Hindlimb muscle (tissue), 1 donor: Measurements from ENCODE around the gene ATP11C. TPM values are rescaled to one million over a fixed set of nuclear protein-coding genes. Genes with fewer than 3 reads are reported as not detected.
A peak's percentile ranks its signal among the peaks of the same experiment; 100 is the strongest.
"Not testable (repeated sequence)": the region's sequence is repeated elsewhere in the genome, so short reads cannot be mapped to it uniquely, and the experiment has no call there.

Experiments
- DNase-seq: peaks from one replicate; pipeline ENCODE4 v3.0.0-alpha.2; 2013
- polyA plus RNA-seq: library from polyadenylated mRNA; unstranded; fragments of 120-200 nt; gene quantifications from one replicate; pipeline ENCODE4 v1.2.1, GENCODE V29; 2013; ENCODE audit not compliant: insufficient read length

Gene ATP11C
- polyA plus RNA-seq, 1 donor = 15.0 TPM

DNA sequence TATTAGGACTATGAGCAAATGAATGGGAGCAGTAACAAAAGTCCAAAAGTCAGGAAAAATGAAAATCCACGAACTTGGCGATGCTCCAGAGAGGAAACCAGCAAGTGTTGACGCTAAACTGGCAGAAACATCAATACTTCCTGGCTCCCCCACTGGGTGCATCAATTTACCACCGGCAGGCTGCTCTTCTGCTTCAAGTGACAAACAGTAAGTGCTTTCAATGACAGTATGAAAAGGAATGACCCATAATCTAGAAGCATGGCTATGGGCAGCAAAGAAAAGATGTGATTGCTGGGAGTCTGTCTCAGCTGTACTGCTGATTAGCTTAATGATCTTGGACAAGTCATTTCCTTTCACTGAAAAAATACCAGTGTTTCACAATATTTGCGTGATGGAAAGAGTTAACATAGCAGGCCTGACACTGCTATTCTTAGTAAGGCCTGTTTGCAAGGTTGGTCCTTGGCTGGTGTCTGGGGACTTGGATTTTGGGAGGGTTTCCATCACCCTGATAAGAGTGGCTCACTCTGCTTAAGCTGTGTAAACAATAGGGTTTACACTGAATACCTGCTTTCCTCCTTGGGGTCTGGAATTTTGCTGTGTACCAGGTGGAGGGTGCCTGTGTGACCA, 8.7 kb downstream of the ATP11C start:
- DNase-seq = no peak

DNA sequence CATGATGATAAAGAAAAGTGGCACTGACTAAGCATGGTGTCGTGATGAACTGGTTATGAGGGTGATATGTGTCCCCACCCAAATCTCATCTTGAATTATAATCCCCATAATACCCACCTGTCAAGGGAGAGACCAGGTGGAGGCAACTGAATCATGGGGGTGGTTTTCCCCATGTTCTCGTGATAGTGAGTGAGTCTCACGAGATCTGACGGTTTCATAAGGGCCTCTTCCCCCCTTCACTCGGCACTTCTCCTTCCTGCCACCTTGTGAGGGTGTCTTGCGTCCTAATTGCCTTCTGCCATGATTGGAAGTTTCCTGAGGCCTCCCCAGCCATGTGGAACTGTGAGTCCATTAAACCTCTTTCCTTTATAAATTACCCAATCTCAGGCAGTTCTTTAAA, 11.7 kb downstream of the ATP11C start:
- DNase-seq = not testable (repeated sequence)

DNA sequence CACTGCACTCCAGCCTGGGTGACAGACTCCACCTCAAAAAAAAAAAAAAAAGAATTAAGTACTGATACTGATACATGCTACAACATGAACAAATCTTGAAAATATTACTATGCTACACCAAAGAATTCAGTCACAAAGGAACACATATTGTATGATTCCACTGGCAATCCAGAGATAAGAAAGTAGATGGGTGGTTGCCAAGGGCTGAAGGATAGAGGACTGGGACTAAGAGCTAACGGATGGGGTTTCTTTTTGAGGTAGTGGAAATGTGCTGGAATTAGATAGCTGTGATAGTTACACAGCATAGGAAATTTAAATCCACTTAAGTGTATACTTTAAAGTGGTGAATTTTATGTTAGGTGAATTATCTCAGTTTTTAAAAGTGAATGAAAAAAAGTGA, 12.5 kb downstream of the ATP11C start:
- no peak for DNase-seq

DNA sequence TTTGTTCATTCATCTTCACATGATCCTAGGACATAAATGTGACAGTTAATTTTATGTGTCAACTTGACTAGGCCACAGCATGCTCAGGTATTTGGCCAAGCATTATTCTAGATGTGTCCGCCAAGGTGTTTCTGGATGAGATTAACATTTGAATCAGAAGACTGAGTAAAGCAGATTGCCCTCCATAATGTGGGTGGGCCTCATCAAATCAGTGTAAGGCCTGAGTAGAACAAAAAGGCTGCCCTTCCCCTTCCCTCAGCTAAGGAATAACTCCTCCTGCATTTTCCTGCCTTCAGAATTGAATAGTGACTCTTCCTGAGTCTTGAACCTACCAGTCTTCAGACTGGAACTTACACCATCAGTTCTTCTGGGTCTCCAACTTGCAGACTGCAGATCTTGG, 18.4 kb downstream of the ATP11C start:
- no peak for DNase-seq

DNA sequence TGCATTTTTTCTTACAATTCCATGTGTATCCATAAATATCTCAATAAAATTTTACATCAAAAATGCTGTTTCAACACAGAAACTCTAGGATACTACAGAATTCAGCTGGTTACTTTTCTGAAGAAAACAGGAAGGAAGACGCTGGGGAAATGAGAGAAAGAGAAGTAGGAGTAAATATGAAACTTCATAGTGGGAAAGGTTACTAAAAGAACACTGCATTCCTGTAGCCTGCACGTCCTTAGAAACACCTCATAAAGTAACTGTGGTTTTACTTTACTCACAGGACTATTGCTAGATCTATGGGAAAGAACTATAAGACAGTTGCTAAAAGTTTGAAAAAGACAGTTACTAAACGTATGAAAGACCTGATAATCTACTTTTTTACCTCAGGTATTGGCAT, 23.1 kb downstream of the ATP11C start:
- DNase-seq = no peak

DNA sequence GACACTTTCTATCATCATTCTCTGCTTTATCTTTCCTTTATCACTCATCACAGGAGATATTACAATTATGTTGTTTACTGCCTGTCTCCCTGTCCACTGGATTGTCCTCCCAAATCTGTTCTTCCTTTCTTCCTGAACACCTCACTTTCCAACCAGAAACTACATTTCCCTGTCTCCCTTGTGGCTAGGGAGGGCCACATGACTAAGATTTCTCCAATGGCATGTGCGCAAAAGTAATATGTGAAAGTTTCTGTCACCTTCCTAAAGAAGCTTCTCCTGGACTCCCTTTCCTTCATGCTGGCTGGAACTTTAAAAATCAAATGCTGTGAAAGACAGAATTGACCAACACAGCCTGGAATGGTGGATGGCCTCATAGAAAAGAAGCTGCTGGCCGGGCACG, 25.8 kb downstream of the ATP11C start:
- no peak for DNase-seq

DNA sequence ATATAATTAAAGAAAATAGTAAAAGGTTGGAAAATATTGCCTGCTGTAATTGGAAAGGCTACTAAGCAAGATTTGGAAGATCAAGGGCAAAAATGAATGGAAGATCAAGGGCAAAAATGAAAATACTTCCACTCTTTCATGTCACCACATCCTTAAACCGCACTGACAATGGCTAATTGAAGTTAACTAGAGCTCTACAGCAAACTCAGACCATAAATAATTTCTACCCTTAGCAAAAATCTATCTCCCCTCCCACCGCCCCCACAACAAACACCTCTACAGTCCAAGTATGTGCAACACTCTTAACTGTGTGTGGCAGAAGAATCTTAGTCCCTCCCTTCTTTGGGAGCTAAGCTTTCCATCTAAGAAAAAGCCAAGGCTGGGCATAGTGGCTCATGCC, 27.1 kb downstream of the ATP11C start:
- DNase-seq = no peak

DNA sequence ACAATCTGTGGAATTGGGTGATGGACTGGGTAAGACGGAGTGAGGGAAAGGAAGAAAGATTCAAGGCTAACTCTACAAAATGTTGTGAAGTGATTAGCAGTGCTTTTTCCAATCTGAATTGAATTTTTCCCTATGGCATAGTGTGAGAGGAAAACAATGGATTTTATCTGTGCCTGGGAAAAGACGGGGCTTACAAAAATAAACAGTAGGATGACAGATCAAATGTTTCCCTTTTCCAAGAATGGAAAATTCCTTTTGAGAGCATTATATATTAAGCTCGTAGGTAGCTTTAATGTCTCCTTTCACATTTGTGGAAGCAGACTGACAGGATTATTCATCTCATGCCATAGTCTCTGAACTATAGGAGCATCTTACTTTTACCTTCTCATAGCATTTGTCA, 27.8 kb downstream of the ATP11C start:
- no peak for DNase-seq

DNA sequence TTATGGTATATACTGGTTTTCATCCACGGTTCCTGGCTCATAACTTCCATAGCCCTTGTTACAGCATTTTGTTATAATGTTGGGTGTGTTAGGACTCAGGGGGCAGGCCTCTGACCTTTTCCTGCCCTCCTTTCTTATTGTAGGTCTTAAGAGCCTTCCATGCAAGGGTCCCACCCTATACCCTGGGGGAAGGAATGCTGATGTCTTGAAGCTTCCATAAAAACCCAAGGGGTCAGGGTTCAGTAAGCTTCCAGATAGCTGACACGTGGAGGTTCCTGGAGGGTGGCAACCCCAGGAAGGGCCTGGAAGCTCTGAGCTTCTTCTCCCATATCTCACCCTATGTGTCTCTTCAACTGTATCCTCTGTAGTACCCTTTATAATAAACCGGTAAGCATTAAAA, 29.6 kb downstream of the ATP11C start:
- DNase-seq = no peak

DNA sequence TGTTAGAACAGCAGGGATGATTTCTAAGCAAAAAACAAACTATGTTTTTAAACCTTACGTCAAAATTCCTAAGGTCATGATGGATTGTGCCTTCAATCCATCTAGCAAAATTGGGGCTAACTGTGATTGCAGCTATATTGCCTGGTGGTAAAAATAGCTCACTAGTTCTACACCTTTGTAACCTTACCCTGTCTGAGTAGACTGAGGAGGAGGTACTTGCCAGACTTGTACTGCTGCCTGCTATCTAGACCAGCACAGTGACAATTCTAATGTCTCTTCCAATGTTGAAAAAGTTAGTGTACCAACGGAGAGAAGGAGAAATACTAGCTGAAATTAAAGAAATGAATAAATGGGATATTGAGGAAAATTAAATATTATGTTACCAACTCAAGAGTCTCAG, 30.3 kb downstream of the ATP11C start:
- DNase-seq = no peak

DNA sequence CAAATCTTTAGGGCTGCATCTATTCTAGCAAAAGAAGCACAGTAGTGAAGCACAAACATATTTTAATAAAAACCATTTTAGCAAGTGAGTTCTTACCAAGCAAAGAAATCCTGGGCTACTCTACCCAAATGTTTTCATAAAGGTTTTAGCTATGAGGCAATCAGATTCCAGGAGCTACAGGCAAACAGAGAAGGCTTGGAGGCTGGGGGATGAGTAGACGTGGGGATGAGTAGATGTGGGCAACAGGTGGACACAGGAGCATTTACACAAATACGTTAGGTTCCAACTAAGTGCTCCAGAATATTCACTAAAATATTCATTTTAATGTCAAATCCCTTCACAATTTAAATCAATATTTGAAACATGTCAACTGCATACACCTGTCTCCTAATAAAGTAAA, 34.5 kb downstream of the ATP11C start:
- DNase-seq = no peak

DNA sequence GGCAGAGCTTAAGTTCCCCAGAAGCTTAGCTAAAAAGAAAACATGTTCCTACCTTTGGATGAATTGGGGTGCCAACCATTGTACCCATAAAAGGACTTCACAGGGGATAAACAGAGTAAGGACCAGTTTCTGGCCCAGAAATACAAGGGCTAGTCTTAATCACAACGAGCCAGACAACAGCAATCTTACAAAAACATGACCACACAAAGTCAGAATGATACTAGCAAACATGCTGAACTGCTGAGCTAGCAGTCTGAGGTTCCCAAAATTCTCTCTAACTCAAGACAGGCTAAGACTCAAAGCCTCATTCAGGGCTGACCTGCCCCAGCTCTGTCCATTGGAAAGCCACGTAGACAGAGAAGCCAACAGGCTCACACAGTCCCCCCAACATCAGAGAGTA, 40.3 kb downstream of the ATP11C start:
- DNase-seq = no peak

DNA sequence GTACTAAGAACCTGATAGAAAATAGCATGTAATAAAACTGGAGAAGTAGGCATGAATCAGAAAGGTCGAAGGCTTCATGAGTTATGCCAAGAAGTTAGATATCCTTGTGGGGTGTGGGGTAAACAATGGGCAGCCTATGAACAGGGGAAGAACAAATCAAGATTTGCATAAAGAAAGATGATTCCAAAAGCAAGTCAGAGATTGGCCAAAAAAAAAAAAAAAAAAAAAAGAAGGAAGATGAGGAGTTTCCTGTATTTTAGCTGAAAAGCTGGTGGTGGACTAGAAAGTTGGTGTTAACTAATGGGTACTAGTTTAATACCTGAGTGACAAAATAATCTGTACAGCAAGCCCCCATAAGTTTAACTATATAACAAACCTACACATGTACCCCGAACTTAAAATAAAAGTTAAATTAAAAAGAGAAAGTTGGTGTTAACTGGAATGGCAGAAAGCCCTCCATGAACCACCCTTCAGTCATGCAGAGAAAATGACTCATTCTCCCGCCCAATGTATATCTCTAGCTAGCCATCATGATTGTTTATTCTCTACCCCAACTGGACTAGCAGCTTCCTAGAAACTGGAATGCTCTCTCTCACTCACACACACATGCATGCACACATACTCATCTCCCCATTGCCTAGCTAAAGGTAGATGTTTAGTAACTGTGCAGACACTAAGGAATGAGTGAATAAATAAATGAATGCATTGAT, 41.7 kb downstream of the ATP11C start:
- DNase-seq = no peak

DNA sequence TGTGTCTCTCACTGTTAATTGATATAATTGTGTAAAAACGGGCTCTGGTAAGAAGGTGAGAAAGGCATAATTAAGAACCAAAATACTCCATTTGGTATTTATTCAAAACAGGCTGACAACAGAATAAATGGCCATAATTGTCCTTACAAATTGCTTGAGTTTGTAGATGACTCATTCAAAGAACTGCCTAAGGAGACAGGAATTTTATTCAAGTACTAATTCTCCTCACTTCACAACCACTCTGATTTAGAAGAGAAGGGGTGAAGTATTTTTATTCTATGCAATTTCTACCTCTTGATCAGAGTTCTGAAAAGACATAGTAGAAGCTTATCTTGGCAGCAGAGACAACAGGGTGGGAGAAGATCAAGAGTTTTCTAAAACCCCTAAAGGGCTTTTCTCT, 43.1 kb downstream of the ATP11C start:
- DNase-seq = no peak

DNA sequence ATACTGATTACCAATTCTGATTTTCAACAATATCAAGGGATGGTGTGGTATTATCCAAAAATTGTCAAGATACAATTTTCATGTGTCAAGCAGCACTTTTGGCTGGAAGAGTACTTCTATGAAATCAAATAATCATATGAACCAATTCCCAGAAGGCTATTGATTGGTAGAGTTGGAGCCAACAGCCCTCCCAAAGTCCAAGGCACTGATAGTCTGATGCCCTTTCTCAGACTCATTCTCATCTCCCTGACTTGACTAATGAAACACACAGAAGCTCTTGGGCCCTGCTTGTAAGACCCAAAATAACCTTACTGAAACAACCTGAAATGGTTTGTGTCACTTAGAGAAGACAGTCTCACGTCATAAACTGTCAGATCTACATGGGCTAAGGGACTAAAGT, 48.9 kb downstream of the ATP11C start:
- no peak for DNase-seq

DNA sequence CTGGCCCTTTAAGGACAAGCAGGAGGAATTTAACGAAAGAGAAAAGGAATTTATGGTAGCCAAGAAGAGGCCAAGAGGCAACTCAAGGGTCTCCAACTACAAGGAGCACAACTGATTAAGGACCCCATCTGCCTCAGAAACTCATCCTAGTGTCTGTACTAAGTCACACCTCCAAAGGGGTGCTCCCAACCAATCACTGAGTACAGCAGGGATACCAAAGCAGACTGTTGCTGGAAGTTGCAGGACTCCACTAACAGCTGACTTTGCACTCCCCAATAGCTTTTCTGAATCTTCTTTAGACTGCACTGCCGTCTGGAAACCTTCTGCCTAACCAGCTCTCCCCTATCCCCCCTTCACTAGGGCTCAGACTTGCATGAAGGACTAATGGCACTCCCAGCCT, 50.6 kb downstream of the ATP11C start:
- no peak for DNase-seq

DNA sequence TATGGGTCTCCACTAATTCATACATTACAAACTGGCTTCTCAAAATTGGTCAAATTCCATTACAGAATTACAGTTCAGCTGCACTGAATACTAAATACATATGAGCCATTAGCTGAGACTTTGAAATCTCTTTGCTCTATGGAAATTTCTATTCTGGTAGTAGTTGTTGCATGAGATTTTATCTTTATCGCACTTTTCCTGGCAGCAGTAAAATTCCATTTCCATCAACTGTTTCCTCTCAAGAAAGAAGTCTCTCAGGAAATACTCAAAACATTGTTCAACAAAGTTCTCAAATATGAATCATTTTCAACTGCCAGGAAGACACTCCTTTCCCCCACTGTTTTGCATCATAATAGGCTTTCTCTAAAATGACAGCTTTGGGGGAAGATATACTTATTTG, 51.3 kb downstream of the ATP11C start:
- peak; percentile 7 for DNase-seq

DNA sequence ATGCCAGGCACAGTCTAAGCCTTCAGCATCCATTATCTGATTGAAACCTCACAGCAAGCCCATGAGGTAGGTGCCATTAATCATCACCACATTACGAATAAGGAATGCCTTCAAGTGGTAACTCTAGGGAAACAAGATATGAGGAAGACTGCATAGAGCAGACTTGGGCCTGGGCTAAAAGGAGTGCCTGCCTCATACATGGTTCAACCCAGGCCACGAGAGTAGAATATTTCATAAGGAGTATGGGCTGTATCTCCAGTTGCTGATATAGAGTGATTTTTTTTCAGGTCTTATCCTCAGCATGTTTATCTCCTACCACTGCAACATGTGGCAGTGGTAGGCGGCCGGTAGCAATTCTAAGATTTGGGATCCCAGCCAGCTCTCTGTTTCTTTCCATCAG, 51.7 kb downstream of the ATP11C start:
- no peak for DNase-seq

DNA sequence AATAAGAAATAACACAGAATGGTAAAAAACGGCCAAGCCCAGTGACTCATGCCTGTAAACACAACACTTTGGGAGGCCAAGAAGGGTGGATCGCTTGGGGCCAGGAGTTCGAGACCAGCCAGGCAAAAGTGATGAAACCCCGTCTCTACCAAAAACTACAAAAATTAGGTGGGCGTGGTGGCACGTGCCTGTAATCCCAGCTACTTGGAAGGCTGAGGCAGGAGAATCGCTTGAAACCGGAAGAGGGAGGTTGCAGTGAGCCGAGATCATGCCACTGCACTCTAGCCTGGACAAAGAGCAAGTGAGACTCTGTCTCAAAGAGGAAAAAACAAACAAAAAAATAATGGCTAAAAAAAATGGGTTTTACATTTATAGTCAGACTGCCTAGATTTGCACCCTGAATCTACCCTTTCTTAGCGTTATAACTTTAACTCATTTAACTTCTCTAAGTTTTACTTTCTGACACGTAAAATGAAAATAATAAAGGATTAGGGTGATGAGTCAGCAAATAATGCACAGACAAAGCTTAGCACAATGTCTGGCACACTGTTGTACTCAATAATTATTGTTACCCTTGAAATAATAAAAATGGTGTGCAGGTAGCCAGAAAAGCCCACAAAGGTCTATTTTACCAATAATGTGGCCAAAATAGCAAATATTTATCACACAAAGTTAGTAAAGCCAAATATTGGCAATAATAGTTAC, 55.0 kb downstream of the ATP11C start:
- DNase-seq = no peak

DNA sequence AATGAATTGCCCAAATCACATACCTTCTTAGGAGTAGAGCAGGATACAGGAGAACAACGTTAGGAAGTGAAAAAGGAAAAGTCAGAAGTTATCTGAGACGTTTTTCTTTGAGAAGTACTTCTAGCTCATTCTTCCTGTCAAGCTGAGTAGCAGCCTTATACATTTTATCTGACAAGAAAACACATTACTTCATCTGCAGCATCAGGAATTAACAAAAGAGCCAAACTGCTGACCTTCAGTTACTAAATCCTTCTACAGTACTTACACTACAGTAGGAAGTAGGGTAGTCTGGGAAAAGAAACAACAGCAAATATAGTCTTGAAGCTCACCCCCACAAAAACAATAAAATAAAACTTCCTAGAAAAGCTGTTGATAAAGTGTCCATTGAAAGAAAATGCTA, 57.0 kb downstream of the ATP11C start:
- no peak for DNase-seq

DNA sequence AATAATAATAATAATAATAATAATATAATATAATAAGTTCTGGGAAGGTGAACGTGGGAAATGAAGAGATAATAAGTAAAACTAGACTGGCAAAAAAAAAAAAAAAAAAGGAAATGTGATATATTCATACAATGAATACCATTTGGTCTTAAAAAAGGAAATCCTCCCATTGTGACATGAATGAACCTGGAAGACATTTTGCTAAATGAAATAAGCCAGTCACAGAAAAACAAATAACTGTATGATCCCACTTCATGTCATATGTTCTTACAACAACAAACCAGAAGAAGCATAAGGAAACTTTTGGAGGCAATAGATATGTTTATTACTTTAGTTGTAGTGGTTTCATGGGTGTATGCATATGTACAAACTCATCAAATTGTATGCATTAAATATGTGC, 63.1 kb downstream of the ATP11C start:
- no peak for DNase-seq

DNA sequence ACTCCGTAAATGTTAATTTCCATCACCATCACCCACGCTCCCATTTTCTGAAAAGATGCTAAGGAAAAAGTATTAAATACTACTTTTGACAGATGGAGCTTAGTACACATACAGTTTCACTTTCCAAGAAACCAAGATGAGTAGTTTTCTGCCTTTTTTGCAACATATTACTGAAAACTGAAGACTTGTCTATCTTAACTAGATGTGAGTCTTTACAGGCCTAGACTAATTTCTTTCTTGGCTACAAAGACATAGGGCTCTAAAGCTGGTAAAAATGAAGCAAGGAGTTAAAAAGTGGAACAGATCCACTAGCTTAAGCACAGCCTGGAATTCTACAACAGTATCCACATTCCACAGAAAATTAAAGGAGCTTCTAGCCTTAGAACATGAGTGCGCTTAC, 68.2 kb downstream of the ATP11C start:
- DNase-seq = no peak

DNA sequence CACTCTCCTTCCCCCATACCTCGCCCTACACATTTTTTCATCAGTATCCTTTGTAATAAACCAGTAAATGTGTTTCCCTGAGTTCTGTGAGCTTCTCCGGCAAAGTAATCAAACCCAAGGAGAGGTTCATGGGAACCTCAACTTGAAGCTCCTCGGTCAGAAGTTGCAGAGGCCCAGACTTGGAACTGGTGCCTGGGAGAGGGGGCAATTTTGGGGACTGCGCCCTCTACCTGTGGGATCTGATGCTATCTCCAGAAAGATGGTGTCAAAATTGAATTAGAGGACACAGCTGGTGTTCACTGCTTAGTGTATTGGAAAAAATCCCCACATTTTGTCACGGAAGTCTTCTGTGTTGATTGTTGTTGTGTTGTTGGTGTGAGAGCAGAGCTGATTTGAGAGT, 70.6 kb downstream of the ATP11C start:
- DNase-seq = no peak

DNA sequence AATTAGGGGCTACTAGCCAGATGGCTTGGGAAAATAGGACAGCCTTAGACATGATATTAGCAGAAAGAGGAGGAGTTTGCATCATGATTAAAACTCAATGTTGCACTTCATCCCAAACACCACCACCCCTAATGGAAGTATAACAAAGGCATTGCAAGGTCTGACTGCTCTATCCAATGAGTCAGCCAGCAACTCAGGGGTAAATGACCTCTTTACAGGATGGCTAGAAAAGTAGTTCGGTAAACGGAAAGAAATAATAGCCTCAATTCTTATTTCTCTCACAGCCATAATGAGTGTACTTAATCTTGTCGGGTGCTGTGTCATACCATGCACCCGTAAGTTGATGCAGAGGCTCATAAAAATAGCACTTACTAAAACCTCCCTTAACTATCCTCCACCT, 76.0 kb downstream of the ATP11C start:
- not testable (repeated sequence) for DNase-seq
